Activated naive CD4-positive, alpha-beta T cell (primary cell): ENCODE data around the gene NR0B1.

ENCODE experiments used
- DNase-seq, 4 experiments: peaks; one replicate each; lab custom pipeline; 2025; lab: John Stamatoyannopoulos, UW

The NR0B1 gene

GRCh38 chrX:30309139-30309571, at the start of gene NR0B1:
NR0B1 (minus strand) TSS chrX:30309390; CDS start chrX:30309363, 27 bp downstream.
- no peak for DNase-seq

- DNase-seq, result no peak
Measured at GRCh38 chrX:30349946-30350345, 40.8 kb upstream of the NR0B1 start.

GRCh38 chrX:30343206-30343605, 34.0 kb upstream of the NR0B1 start:
- no peak for DNase-seq

GRCh38 chrX:30340753-30341152, 31.6 kb upstream of the NR0B1 start:
- DNase-seq, result no peak

GRCh38 chrX:30327762-30328161, 18.6 kb upstream of the NR0B1 start:
- no peak for DNase-seq

GRCh38 chrX:30317308-30317707, 8.1 kb upstream of the NR0B1 start:
- no peak for DNase-seq

GRCh38 chrX:30313322-30313721, 4.1 kb upstream of the NR0B1 start:
- DNase-seq, result no peak

- DNase-seq, result no peak
Measured at GRCh38 chrX:30312858-30313257, 3.7 kb upstream of the NR0B1 start.

- DNase-seq, result no peak
Measured at GRCh38 chrX:30310429-30311206, 1.4 kb upstream of the NR0B1 start.

GRCh38 chrX:30308263-30309138, 689 bp downstream of the NR0B1 start:
- DNase-seq, result no peak

GRCh38 chrX:30307466-30307865, 1.7 kb downstream of the NR0B1 start:
- no peak for DNase-seq

- DNase-seq, result no peak
Measured at GRCh38 chrX:30304866-30305265, 4.3 kb downstream of the NR0B1 start.

- DNase-seq, result no peak
Measured at GRCh38 chrX:30302956-30303355, 6.2 kb downstream of the NR0B1 start.

- no peak for DNase-seq
Measured at GRCh38 chrX:30301963-30302362, 7.2 kb downstream of the NR0B1 start.

GRCh38 chrX:30301208-30301607, 8.0 kb downstream of the NR0B1 start:
- no peak for DNase-seq

GRCh38 chrX:30296408-30297254, 12.6 kb downstream of the NR0B1 start:
- no peak for DNase-seq

GRCh38 chrX:30283456-30284200, 25.6 kb downstream of the NR0B1 start:
- DNase-seq, result no peak

- no peak for DNase-seq
Measured at GRCh38 chrX:30282527-30282926, 26.7 kb downstream of the NR0B1 start.

GRCh38 chrX:30280428-30280827, 28.8 kb downstream of the NR0B1 start:
- no peak for DNase-seq

GRCh38 chrX:30278365-30278764, 30.8 kb downstream of the NR0B1 start:
- no peak for DNase-seq

GRCh38 chrX:30275498-30275897, 33.7 kb downstream of the NR0B1 start:
- DNase-seq, result no peak
